CD4-positive, alpha-beta T cell treated with Interleukin-4 for 4 hours (primary cell): ENCODE results near the gene FURIN.
A peak's percentile ranks its signal among the peaks of the same experiment; 100 is the strongest.
"Not testable (repeated sequence)": the region's sequence is repeated elsewhere in the genome, so short reads cannot be mapped to it uniquely, and the experiment has no call there.

ENCODE experiments used
- DNase-seq: peaks from one replicate; pipeline ENCODE4 v3.0.0-alpha.2; 2020

The FURIN gene

DNA sequence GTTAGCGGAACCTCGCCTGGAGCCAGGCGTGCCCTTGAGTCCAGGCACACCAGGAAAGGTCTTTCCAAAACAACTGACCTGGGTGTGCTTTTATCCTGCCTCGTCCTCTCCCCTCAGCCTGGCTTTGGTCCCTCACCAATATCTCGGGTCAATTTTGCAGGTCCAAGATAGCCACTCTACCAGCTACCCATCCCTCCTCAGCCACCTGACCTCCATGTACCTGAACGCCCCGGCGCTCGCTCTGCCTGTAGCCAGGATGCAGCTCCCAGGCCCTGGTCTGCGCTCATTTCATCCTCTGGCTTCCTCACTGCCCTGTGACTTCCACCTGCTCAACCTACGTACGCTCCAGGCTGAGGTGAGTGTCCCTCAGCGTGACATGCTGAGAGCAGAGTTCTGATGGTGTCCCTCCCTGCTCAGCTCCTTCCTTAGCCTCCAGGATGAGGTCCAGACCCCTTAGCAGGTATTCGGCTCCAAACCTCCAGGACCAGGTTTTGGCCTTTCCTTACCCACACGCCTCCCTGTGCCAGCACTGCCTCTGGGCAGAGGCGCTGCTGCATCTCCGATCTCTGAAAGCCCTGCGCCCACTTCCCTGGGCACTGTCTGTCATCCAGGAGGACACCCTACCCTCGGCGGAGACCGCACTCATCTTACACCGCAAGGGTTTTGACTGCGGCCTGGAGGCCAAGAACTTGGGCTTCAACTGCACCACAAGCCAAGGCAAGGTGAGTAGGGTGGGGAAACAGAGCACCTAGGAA is 49.8 kb downstream of the FURIN start:
- no peak for DNase-seq

DNA sequence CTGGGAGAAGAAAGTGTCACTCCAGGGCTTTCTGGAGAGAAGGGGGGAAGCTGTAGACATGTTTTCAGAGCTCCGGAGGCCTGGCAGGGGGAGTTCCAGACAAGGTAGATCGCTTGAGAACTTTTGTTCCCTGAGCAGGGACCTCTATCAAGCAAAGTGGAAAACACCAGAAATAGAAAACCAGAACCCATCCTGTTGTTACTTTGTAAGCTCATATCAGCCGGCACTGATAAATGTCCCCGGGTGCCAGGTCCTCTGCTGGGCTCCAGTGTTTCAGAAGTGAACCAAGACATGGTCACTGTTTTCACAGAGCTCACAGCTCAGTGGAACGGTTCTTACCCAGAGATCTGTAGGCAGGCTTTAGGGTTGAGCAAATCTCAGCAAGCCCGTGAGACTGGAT is 50.4 kb downstream of the FURIN start:
- DNase-seq: no peak

DNA sequence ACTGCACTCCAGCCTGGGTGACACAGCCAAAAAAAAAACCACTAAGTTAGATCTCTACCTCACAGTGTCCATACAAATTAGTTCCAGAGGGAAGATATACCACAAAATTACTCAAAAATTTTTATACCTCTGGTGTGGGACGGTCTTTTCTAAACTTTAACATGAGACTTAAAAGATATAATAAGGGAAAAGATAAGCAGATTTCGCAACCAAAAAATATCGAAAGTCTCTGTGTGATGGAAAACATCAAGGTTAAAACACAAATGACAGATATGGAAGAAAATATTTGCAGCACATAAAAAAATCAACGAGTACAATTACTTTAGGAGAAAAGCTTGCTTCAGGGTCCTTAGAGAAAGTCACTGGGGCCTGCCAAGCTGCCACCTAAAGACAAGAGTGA is 53.5 kb downstream of the FURIN start:
- DNase-seq: no peak

DNA sequence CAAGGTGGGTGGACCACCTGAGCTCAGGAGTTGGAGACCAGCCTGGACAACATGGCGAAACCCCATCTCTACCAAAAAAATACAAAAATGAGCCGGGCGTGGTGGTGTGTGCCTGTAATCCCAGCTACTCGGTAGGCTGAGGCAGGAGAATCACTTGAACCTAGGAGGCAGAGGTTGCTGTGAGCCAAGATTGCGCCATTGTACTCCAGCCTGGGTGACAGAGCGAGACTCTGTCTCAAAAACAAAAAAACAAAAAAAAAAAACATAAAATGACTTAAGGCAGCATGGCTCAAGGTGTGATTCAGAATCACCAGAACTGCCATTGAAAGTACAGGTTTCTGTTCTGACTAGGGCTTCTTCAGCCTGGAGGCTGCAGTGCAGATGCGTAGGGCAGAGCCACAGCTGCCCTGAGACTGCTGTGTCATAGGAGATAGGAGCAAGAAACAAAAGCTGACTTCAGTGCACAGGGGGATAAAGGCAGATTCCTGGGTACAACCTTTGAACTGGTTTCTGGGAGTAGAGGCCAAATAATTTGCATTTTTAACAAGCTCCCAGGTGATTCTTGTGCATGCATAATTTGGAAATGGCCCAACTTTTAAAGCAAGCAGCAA is 54.4 kb downstream of the FURIN start:
- DNase-seq: not testable (repeated sequence)

DNA sequence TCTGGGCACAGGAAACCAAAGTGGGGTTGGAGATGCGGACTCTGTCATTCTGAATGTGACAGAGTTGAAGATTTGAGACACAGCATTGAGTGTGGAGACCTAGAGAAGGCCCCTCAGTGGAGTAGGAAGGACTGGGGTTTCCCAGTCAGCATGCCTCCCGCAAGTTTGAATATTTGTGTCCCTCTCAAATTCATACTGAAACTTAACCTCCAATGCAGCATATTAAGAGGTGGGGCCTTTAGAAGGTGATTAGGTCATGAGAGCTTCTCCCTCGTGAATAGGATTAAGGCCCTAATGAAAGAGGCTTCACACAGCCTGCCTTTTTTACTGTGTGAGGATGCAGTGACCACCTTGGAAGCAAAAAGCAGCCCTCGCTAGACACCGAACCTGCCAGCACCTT is 56.0 kb downstream of the FURIN start:
- no peak for DNase-seq

DNA sequence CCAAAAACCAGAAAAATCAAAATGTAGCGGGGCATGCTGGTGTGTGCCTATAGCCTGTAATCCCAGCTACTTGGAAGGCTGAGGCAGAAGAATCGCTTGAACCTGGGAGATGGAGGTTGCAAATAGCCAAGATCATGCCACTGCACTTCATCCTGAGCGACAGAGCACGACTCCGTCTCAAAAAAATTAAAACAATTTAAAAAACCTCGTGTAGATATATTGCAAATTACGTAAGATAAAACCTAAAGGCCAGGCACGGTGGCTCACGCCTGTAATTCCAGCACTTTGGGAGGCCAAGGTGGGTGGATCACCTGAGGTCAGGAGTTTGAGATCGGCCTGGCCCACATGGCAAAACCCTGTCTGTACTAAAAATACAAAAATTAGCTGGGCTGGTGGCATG is 58.4 kb downstream of the FURIN start:
- DNase-seq: not testable (repeated sequence)

DNA sequence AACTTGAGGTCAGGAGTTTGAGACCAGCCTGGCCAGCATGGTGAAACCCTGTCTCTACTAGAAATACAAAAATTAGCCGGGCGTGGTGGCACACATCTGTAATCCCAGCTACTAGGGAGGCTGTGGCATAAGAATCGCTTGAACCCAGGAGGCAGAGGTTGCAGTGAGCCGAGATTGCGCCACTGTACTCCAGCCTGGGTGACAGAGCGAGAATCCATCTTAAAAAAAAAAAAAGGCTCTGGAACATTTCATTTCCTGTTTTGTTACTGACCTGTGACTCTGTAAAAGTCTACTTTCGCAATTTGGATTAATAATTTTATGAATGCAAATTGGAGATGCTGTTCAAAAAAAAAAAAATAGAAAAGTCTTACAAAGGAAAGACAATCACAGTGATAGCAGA is 59.7 kb downstream of the FURIN start:
- not testable (repeated sequence) for DNase-seq

DNA sequence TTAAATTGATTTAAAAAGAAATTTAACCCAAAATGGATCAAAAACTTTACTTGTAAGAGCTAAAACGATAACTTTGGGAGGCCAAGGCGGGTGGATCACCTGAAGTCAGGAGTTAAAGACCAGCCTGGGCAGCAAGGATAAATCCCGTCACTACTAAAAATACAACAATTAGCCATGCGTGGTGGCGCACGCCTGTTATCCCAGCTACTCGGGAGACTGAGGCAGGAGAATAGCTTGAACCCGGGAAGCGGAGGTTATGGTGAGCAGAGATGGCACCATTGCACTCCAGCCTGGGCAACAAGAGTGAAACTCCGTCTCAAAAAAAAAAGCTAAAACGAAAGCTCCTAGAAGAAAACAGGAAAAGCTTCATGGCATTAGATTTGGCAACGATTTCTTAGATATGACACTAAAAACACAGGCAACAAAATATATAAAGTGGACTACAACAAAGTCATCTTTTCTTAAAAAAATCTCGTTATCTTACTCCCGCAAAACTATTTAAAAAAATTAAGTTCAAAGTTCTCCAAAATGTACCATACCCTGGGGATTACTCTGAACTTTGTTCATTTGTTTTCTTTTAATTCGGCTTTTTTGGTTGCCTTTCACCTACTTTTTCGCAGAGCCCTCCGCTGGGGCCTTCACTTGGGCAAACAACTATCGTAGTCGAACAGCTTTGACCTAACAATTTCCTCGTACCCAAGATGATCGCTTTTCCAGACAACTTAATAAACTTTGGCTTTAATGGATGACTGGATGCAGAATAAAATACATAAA is 61.0 kb downstream of the FURIN start:
- DNase-seq: no peak

DNA sequence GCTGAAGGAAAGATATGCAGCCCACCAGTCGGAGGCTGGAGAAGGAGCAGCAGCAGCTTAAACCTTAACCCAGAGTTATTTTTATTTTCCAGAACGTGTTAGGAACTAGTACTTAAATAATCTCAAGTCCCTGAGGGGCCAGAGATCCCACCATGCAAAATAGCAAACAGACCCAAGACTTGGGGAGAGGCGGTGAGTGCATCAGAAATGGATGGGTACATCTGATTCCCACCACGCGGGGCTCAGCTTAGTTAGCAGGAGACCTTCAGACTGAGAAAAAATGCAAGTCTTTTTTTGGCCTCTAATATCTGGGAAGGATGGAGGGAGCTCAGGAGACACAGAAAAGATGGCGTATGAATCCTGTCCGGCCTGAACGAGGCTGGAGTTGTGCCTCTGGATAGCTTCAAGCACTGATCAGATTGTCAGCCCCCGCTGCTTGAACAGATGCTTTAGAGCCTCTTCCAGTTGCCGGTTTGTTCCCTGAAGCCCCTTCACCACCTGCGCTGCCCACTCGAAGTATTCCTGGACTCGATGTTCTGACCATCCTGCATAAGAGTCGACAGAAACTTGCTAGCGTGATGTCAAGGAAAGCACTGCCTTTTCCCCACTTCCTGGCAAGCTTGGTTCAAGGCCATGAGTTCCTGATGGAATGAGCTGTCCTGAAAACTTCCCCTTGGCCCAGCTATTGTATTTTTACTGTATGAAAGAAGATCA is 62.6 kb downstream of the FURIN start:
- DNase-seq: no peak

DNA sequence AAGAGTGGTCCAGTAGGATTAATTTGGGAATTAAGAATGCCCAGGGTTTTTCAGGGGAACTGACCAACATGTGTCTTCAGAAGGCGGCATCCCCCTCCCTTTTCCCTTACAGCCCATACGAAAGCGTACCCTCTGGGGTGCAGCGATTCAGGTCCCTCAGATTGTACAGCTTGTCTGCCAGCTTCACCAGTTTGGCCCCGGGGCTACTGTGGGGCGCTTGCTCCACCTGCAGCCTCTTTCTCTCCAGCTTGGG is 63.1 kb downstream of the FURIN start:
- no peak for DNase-seq

DNA sequence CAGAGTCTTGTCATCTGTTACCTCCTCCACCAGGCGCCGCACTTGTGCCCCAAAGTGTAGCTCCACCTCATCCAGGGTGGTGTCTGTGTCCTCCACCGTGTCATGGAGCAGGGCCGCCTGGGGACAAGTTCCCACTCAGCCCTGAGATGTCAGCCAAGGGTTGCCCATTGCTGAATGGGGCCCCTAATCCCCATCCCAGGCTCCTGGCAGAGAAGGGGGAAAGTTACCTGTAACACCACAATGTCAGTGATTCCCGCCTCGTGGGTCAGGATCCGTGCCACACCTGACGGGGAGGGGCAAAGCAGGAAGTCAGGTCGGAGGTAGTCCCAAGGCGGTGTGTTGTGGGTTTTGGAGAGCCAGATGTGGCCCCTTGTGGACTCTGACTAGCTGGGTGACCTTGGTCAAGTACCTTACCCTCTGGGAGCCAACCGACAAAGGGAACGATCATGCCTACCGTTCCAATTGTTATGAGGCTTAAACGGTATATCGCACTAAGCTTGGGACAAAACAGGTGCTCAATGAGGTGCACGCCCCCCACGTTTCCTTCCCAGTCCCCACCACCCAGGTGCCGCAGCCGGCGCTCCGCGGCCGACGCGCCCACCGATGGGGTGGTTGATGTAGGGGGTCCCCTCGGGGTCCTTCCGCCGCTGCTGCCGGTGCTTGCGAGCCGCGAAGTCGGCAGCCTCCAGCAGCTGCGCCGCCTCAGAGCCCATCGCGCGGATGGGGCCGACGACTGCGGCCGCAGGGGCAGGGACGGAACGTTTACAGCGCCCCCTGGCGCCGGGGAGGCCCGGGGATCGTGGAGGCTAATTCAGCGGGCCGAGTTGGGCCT is 63.7 kb downstream of the FURIN start, which contains the start of gene HDDC3:
Gene HDDC3, minus strand, starts transcription at position 722 of the 832 bp plus-strand sequence. Its CDS starts 9 bp downstream, at position 713.
- DNase-seq: peak; percentile 89

DNA sequence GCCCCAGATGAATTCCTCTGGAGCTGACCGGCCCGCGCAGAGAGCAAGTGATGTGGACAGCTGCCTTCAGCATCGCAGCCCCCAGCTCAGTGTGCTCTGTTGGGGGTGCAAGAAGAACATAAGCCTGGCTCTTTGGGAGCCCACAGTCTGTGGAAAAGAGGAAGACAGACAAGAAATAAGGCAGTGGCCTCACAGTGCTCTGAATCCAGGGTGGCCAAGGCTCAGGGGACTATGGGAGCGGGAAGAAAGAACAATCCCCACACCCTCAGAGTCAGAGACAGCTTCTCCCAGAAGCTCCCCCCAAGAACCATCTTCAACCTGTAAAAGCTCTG is 64.2 kb downstream of the FURIN start:
- no peak for DNase-seq
